ENCODE data around the gene SLC9A2. TPM values are rescaled to one million over a fixed set of nuclear protein-coding genes. Genes with fewer than 3 reads are reported as not detected.

The SLC9A2 gene
- total RNA-seq, 1 donor from 2014 or later = 0.75 TPM

- DNase-seq (ENCODE audit: low read depth) = no peak
Measured at GRCh38 chr2:102672107-102672776, 52.9 kb downstream of the SLC9A2 start.

GRCh38 chr2:102674370-102674769 is 55.0 kb downstream of the SLC9A2 start:
- no peak for DNase-seq (ENCODE audit: low read depth)

DNA sequence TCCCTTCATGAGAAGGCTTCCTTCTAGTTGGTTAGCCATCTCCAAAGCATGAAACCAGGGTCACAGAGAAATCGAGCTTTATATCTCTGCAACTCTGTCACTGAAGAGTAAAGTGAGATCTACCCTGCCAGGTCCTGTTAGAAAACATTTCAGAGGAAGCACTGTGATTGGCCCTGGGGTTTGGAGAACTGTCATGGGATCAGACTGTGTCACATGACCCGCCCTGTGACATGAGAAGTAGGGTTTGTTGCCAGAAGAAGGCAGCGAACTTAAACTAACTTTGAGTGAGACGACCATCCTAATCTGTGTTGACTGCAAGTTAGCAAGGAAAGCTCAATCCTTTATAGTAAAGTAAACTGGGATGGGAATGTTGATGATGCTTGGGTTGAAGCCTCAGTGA is 55.5 kb downstream of the SLC9A2 start:
- DNase-seq (ENCODE audit: low read depth) = no peak

DNA sequence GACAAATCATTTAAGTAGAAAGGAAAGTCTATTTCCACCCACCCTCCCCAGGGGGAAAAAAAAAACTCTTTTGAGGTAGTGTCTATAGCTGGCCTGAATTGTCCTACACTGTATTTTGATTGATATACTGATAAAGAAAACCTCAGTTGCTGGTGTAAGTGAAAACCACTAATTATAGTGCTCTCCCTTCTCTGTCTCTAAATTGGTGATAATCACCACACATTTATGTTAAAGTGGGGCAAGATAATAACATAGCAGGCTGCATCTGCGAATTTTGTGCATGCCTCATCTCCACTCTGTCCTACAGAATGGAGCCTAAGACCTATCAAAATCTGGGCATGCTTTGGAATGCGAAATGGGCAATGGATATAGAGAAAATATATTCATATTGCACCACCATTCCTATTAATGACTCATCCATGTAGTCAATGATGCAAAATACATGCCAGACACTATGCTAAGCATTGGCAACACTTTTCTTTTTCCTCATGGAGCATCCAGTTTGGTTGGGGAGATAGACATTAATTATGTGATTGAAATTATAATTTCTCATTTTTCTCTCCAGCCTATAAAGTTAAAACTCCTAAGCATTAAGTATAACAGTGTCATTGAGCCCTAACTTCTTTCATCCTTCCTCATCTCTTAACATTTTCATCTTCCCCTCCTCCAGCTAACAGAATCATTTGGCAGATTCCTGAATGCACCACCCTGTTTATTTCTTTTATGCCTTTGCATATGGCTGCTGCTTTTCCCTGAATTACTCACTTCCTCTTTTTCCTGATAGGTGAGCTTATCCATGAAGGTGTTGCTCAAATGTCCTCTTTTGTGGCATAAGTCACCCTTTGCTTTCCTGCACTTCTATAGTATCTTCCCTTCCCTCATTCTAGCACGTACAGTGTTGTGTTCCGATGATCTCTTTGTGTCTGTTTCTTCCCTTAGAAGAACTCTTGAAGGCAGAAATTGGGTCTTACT is 58.2 kb downstream of the SLC9A2 start:
- DNase-seq (ENCODE audit: low read depth) = no peak

DNA sequence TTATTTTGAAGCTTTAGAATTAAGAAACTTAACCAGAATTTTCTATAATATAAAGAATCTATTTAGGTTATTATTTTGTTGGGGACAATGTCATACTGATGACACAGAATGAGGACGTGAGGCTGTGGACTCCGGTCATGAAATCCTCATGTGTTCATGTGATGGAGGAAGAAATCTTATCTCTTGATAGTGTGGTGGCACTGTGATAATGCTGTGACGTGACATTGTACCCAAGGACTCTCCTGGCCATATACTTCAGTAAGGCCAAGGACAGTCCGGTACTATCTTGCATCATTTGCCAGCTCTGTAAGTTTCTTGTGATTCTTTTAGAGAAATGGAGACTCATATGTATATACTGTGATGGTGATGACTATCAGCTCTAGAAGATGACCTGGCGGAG is 59.1 kb downstream of the SLC9A2 start:
- no peak for DNase-seq (ENCODE audit: low read depth)

GRCh38 chr2:102686479-102687439 is 67.4 kb downstream of the SLC9A2 start:
- DNase-seq (ENCODE audit: low read depth) = no peak

DNA sequence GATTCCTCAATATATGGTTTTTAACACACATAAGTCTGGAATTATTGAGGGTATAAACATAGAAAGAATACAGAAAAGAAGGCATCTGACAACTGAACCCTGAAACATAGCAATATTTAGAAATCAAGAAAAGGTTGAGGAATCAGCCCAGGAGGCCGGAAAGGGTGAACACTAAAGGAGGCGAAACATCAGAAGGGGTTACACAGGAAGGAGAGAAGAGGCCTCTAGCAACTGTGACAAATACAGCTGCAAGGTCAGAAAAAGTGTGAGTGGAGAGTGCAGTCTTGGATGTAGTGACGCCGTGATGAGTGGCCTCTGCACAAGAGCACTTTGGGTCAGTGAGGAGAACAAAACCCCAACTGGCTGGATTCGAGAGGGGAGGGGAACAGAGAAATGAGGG is 70.7 kb downstream of the SLC9A2 start:
- DNase-seq (ENCODE audit: low read depth) = no peak

- DNase-seq (ENCODE audit: low read depth) = no peak
Measured at GRCh38 chr2:102696463-102696862, 77.1 kb downstream of the SLC9A2 start.

DNA sequence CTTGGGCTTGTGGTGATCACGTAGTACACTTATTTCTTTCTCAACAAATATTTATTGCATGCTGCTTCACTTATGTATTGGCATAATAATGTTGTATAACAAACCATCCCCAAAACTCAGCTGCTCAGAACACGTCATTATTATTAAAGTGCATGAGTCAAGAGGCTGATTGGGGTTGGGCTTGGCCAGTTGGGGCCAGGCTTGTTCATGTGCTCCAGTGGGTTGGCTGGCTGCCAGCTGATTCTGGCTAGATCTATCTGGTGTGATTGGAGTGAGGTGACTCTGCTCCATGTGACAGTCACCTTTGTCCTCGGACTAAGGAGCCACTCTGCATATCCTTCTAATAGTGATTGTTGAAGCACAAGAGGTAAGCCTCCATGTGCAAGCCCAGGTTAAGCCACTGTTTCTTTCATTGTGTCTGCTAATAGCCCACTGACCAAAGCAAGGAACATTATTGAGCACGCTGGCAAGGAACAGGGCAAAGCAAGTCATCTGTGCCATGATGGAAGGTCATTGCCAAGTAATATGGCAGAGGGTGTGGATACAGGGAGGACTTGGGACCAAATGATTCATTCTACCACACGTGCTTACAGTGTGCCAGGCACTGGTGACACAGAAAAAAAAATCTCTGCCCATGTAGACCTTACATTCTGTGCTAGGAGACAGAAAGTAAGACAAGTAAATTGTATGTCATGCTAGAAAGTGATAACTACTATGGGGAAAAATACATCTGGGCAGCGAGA is 79.2 kb downstream of the SLC9A2 start:
- DNase-seq (ENCODE audit: low read depth) = peak; percentile 70

- no peak for DNase-seq (ENCODE audit: low read depth)
Measured at GRCh38 chr2:102703305-102703704, 84.0 kb downstream of the SLC9A2 start.

DNA sequence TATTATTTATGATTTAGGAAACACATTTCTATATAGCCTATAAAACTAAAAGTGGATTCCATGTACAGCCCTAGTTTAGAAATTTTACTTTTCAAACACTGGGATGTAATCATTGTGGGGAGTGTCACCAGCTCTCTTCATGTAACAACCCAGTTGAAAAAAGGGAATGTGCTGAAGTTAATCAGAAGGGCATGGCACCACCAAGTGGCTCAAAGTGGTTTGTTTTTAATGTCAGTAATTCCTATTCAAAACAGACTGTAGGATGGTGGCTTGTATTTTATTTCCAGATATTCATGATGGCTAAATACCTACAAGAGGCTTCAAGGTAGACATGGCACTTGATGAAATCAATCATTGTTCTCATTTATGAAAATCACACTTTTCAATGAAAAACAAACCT is 84.4 kb downstream of the SLC9A2 start:
- DNase-seq (ENCODE audit: low read depth) = peak; percentile 48

DNA sequence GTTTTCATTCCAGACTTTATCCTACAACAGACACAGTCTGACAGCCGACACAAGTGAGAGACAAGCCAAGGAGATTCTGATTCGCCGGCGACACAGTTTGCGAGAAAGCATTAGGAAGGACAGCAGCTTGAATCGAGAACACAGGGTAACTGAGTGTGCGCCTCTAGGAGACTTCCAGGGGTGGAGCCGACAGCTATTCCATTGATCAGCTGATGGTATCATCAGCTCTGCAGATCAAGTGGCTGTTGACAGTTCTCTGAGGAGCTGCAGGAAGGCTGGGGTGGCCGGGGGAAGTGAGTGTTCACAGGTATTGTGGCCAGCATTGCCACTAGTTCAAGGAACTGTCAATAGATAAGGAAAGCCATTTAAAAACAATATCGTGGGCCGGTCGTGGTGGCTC is 85.2 kb downstream of the SLC9A2 start:
- DNase-seq (ENCODE audit: low read depth) = no peak

- peak; percentile 49 for DNase-seq (ENCODE audit: low read depth)
Measured at GRCh38 chr2:102707796-102708695, 88.7 kb downstream of the SLC9A2 start.

- DNase-seq (ENCODE audit: low read depth) = peak; percentile 62
Measured at GRCh38 chr2:102708847-102709559, 89.7 kb downstream of the SLC9A2 start.

- DNase-seq (ENCODE audit: low read depth) = peak; percentile 57
Measured at GRCh38 chr2:102717308-102718018, 98.1 kb downstream of the SLC9A2 start.

DNA sequence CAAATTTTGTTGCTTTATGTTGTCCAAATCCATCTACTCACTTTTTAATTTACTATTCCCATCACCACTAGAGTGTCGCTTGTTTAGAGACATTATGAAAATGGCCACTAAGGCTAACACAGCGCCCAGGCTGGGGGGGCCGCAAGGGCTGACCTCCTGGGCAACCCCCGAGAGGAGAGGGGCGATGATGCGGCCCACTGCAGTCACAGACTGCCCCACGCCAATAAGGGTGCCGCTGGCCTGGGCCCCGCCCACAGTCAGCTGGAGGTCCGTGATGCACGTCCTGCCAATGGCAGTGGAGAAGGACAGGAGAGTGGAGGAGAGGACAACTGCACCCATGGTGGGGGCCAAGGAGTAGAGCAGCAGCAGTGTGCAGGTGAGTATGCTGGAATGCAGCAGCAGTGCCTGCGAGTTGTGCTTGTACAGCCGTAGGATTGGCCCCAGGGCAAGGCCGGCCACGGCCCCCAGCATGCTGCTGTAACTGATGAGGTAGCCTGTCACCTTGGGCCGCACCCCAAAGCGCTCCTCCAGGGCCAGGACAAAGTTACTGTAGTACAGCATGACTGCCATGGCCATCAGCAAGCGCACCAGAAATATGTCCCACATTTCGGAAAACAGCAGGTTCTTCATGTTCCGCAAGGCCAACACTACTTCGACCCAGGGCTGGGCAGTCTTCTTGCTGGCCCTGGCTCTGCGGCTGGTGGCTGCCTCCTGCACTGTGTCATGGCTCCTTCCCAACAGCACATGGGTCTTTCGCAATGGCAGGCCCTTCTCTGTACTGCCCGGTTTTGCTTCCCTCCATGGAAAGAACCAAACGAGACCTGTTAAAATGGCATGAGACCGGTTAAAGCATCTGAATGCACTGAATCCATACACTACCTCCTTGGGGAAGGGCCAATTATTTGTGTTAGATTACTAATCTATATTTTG is 99.3 kb downstream of the SLC9A2 start:
- DNase-seq (ENCODE audit: low read depth) = no peak

DNA sequence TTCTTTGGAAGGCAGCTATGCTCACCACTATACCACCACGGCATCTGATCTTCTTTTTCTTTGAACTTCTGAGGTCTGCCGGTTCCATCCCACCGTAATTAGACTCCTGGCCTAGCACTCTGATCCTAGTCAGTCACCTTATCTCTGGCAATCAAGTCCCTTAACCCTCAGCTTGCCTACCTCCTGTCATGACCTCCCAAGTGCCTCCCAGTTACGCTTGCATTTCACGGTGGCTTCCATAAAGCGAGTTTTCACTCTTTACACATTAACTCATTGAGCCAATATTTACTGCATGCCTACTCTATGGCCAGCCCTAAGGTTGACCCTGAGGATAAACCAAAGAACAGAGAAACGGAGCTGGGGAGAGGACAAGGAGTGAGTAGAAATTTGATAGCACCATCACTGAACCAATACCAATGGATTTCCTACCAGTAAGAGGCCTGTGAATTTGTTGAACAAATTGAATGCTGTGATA is 104.7 kb downstream of the SLC9A2 start:
- DNase-seq (ENCODE audit: low read depth) = no peak
